Activated T-cell treated with anti-CD3 and anti-CD28 coated beads, Interleukin-2, amount 50 U/mL, for 24 hours (primary cell): Measurements from ENCODE around the gene DNMT1.
"Not testable (repeated sequence)": the region's sequence is repeated elsewhere in the genome, so short reads cannot be mapped to it uniquely, and the experiment has no call there.

Experiments
- DNase-seq: peaks from one replicate; pipeline ENCODE4 v3.0.0-alpha.2; 2020
- H3K27ac Mint-ChIP-seq: 2 replicates; pipeline ENCODE4 v1.8.0; 2020; ENCODE audit warnings: mild to moderate bottlenecking, mixed read lengths
- H3K27me3 Mint-ChIP-seq: 2 replicates; pipeline ENCODE4 v1.8.0; 2020; ENCODE audit warnings: mixed read lengths
- H3K36me3 Mint-ChIP-seq: 2 replicates; pipeline ENCODE4 v1.8.0; 2020; ENCODE audit warnings: low read depth, mixed read lengths
- H3K4me1 Mint-ChIP-seq: 2 replicates; pipeline ENCODE4 v1.8.0; 2020; ENCODE audit warnings: low read depth, mixed read lengths
- H3K4me3 Mint-ChIP-seq: 2 replicates; pipeline ENCODE4 v1.8.0; 2020; ENCODE audit warnings: mild to moderate bottlenecking, moderate library complexity, mixed read lengths
- H3K9me3 Mint-ChIP-seq: 2 replicates; pipeline ENCODE4 v1.8.0; 2020; ENCODE audit warnings: mixed read lengths

DNMT1 gene

GRCh38 chr19:10194500-10195198 lies at the start of gene DNMT1:
DNMT1 (minus strand) TSS chr19:10194953; CDS start chr19:10194899, 54 bp downstream.
- Mint-ChIP-seq H3K27me3 (no peaks in the 10 kb centered on the region), H3K36me3 (peaks cover 46% of the 10 kb centered on the region), H3K9me3 (no peaks in the 10 kb centered on the region), H3K4me1 (peaks cover 54% of the 10 kb centered on the region), H3K27ac (peak within 1 kb of the TSS; percentile 98), H3K4me3 (peak within 1 kb of the TSS; percentile 98)
- DNase-seq: peak; percentile 99

- Mint-ChIP-seq H3K36me3 (no peaks in the 10 kb centered on the region), H3K4me1 (peaks cover 2% of the 10 kb centered on the region), H3K27me3 (no peaks in the 10 kb centered on the region), H3K4me3 (no peak overlapping the region), H3K9me3 (no peaks in the 10 kb centered on the region), H3K27ac (no peak overlapping the region)
- DNase-seq: no peak
Measured at GRCh38 chr19:10243606-10244005, 48.9 kb upstream of the DNMT1 start.

GRCh38 chr19:10241826-10242449 lies 47.2 kb upstream of the DNMT1 start:
- not testable (repeated sequence) for H3K27ac Mint-ChIP-seq, H3K9me3 Mint-ChIP-seq, H3K4me3 Mint-ChIP-seq, H3K36me3 Mint-ChIP-seq, H3K4me1 Mint-ChIP-seq, H3K27me3 Mint-ChIP-seq, DNase-seq

GRCh38 chr19:10238172-10238783 lies 43.5 kb upstream of the DNMT1 start:
- no peaks in the 10 kb centered on the region for H3K9me3 Mint-ChIP-seq
- no peak for DNase-seq

GRCh38 chr19:10237702-10238101 lies 42.9 kb upstream of the DNMT1 start:
- no peaks in the 10 kb centered on the region for H3K9me3 Mint-ChIP-seq
- peaks cover 23% of the 10 kb centered on the region for H3K4me1 Mint-ChIP-seq
- H3K4me3 Mint-ChIP-seq: no peak overlapping the region
- no peaks in the 10 kb centered on the region for H3K27me3 Mint-ChIP-seq
- no peak for DNase-seq
- no peaks in the 10 kb centered on the region for H3K36me3 Mint-ChIP-seq
- no peak overlapping the region for H3K27ac Mint-ChIP-seq

More at GRCh38 chr19:10238172-10238783, 43.5 kb upstream of the DNMT1 start:
- H3K4me1 Mint-ChIP-seq: peaks cover 23% of the 10 kb centered on the region
- H3K27ac Mint-ChIP-seq: no peak overlapping the region
- H3K4me3 Mint-ChIP-seq: no peak overlapping the region
- no peaks in the 10 kb centered on the region for H3K36me3 Mint-ChIP-seq
- no peaks in the 10 kb centered on the region for H3K27me3 Mint-ChIP-seq

GRCh38 chr19:10235409-10235808 lies 40.7 kb upstream of the DNMT1 start:
- Mint-ChIP-seq H3K4me1 (peaks cover 29% of the 10 kb centered on the region), H3K27ac (peak overlapping the region; percentile 44)
- H3K4me3 Mint-ChIP-seq, H3K9me3 Mint-ChIP-seq, DNase-seq, H3K27me3 Mint-ChIP-seq, H3K36me3 Mint-ChIP-seq: not testable (repeated sequence)

- no peak for DNase-seq
Measured at GRCh38 chr19:10235003-10235402, 40.2 kb upstream of the DNMT1 start.

GRCh38 chr19:10233946-10234345 lies 39.2 kb upstream of the DNMT1 start:
- no peak for DNase-seq
- H3K4me1 Mint-ChIP-seq: peaks cover 36% of the 10 kb centered on the region
- no peaks in the 10 kb centered on the region for H3K36me3 Mint-ChIP-seq
- no peak overlapping the region for H3K27ac Mint-ChIP-seq
- no peaks in the 10 kb centered on the region for H3K9me3 Mint-ChIP-seq
- H3K4me3 Mint-ChIP-seq: no peak overlapping the region
- H3K27me3 Mint-ChIP-seq: no peaks in the 10 kb centered on the region

More at GRCh38 chr19:10235003-10235402, 40.2 kb upstream of the DNMT1 start:
- Mint-ChIP-seq H3K36me3 (no peaks in the 10 kb centered on the region), H3K9me3 (no peaks in the 10 kb centered on the region), H3K4me1 (peaks cover 29% of the 10 kb centered on the region), H3K4me3 (no peak overlapping the region), H3K27ac (peak overlapping the region; percentile 44), H3K27me3 (no peaks in the 10 kb centered on the region)

- Mint-ChIP-seq H3K9me3 (no peaks in the 10 kb centered on the region), H3K27me3 (no peaks in the 10 kb centered on the region), H3K4me3 (peak overlapping the region; percentile 85), H3K27ac (peak overlapping the region; percentile 2), H3K4me1 (peaks cover 30% of the 10 kb centered on the region), H3K36me3 (no peaks in the 10 kb centered on the region)
- no peak for DNase-seq
Measured at GRCh38 chr19:10231612-10232228, 37.0 kb upstream of the DNMT1 start.

- Mint-ChIP-seq H3K4me3 (peak within 1 kb of the TSS; percentile 85), H3K27me3 (no peaks in the 10 kb centered on the region), H3K27ac (peak within 1 kb of the TSS; percentile 84)
Measured at GRCh38 chr19:10230861-10231611, 36.3 kb upstream of the DNMT1 start, which contains the start of gene S1PR2. S1PR2 (minus strand) TSS chr19:10231331; CDS start chr19:10224905, 6,426 bp downstream.

GRCh38 chr19:10230173-10230860 lies 35.6 kb upstream of the DNMT1 start:
- DNase-seq: peak; percentile 74
- no peaks in the 10 kb centered on the region for H3K36me3 Mint-ChIP-seq
- H3K4me3 Mint-ChIP-seq: peak overlapping the region; percentile 85
- peaks cover 18% of the 10 kb centered on the region for H3K4me1 Mint-ChIP-seq
- no peaks in the 10 kb centered on the region for H3K9me3 Mint-ChIP-seq
- peak overlapping the region; percentile 84 for H3K27ac Mint-ChIP-seq
- no peaks in the 10 kb centered on the region for H3K27me3 Mint-ChIP-seq

More at GRCh38 chr19:10230861-10231611, 36.3 kb upstream of the DNMT1 start, which contains the start of gene S1PR2:
- DNase-seq: peak; percentile 84
- Mint-ChIP-seq H3K36me3 (no peaks in the 10 kb centered on the region), H3K4me1 (peaks cover 24% of the 10 kb centered on the region), H3K9me3 (no peaks in the 10 kb centered on the region)

GRCh38 chr19:10228920-10229319 lies 34.2 kb upstream of the DNMT1 start:
- DNase-seq: peak; percentile 47
- H3K36me3 Mint-ChIP-seq: peaks cover 5% of the 10 kb centered on the region

GRCh38 chr19:10228393-10228792 lies 33.6 kb upstream of the DNMT1 start:
- Mint-ChIP-seq H3K36me3 (peaks cover 8% of the 10 kb centered on the region), H3K27me3 (no peaks in the 10 kb centered on the region), H3K9me3 (no peaks in the 10 kb centered on the region), H3K4me3 (no peak overlapping the region), H3K27ac (no peak overlapping the region), H3K4me1 (peaks cover 14% of the 10 kb centered on the region)
- no peak for DNase-seq

More at GRCh38 chr19:10228920-10229319, 34.2 kb upstream of the DNMT1 start:
- Mint-ChIP-seq H3K9me3 (no peaks in the 10 kb centered on the region), H3K27ac (peak overlapping the region; percentile 37), H3K4me1 (peaks cover 14% of the 10 kb centered on the region), H3K4me3 (peak overlapping the region; percentile 31), H3K27me3 (no peaks in the 10 kb centered on the region)
